GM12864 (cell line): ENCODE data around the gene ZMIZ1.

Source experiments
- DNase-seq: peaks from one replicate; pipeline ENCODE4 v3.0.0-alpha.2; 2011; ENCODE audit warnings: low read depth
- H3K4me3 ChIP-seq: 2 replicates; pipeline ENCODE4 v1.5.1; 2011; ENCODE audit warnings: mild to moderate bottlenecking, low read depth, low read length, control low read depth
- CTCF ChIP-seq: IDR thresholded peaks from 2 replicates; pipeline ENCODE4 v1.5.1; 2011; ENCODE audit warnings: low read depth, mild to moderate bottlenecking, moderate library complexity, low read length, control low read depth, inconsistent platforms; ENCODE audit errors: missing control alignments

Gene ZMIZ1

DNA sequence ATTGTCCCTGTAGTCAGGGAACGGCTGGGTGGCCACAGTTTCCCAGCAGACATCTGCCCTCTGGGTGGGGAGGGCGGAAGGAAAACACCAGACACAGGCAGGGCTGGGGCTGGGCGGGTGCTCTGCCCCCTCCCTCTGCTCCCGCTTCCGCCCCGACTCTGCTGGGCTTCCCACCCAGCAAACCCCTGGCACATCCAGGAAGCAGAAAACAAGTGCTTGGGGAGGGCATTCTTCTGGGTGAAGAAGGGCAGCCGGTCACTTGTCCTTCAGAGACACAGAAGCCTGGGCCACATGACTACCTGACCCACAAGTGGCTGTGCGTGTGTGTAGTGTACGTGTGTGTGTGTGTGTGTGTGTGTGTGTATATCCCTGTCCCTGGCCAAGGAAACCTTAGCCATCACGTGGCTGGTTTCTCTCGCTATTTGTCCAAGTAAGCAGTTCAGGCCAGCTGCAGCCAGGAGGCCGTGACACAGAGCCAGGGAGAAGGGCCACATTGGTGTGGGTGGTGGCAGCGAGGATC lies 77.9 kb downstream of the ZMIZ1 start:
- no peak overlapping the region for H3K4me3 ChIP-seq
- DNase-seq: no peak
- TF ChIP-seq CTCF: no peak

GRCh38 chr10:79147306-79147705 lies 78.5 kb downstream of the ZMIZ1 start:
- no peak overlapping the region for H3K4me3 ChIP-seq
- no peak for TF ChIP-seq CTCF
- no peak for DNase-seq

DNA sequence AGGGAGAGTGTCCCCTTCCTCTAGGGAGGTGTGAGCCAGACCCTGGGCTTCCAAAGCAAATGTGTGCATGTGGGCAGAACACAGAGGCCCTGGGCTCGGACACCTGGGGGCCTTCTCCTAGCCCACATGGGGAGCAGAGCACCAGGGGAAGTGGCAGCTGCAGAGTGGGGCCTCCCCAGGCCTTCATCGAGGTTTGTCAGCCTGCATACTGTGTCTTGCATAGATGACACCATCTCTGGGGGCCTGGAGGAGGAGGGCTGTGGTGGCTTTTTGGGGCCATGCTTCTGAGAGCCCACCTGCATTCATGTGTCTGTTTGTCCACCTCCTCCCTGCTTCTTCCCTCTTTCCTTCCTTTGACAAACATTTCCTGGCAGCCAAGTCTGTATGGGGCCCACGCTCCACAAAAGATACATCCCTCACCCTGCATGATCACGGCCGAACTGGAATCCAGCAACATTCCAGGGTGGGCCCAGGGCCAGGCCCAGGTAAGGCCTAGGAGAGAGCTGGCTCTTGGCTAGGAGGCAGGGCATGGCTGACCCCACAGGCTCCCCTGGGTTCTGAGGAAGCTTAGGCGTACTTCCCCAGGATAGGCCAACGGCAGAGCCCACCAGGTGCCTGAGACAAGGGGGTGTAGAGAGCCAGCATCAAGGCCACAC lies 79.2 kb downstream of the ZMIZ1 start:
- no peak for TF ChIP-seq CTCF
- H3K4me3 ChIP-seq: no peak overlapping the region
- DNase-seq: no peak

DNA sequence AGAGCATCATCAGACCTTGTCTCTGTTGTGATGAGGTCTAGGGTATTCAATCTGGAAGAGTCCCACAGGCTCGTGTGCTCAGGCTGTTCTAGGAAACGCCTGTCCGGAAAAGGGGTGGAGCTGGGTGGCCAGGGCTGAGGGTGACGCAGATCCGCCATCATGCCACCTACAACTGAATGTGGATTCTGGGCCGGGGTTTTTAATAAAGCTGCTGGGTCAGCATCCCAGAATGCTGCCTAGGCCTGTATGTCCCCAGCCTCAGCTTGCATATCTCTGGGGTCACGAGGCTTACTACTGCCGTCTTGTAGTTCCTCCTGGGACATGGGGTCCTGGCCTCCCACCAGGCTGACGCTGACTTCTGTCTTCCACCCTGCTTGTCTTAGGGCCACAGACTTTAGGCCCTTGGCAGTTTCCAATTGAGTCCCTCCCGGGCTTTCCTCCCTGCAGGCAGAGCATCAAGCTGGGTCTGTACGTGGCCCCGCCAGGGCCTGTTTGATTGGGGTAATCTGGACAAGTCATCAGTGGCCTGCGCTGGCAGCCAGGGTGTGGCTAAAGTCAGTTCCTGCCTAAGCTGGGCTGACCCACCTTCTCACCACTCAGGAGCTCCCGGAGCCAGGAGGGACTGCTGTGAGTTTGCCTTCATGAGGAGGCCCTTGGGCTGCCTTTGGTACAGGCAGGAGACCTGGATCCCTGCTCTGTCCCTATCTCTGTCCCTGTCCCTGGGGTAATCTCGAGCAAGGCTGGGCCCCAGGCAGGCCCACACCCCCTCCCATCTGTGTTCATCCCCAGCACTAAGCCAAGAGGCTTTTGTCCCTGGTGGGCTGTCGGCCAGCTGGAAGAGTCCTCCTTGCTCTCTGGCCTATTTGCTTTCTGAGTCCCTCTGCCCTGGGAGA lies 79.9 kb downstream of the ZMIZ1 start:
- no peak for DNase-seq
- H3K4me3 ChIP-seq: no peak overlapping the region
- no peak for TF ChIP-seq CTCF

- no peak overlapping the region for H3K4me3 ChIP-seq
- no peak for TF ChIP-seq CTCF
- no peak for DNase-seq
These were observed 80.5 kb downstream of the ZMIZ1 start for GRCh38 chr10:79149345-79149661.

- no peak for TF ChIP-seq CTCF
- DNase-seq: no peak
- H3K4me3 ChIP-seq: no peak overlapping the region
These were observed 81.1 kb downstream of the ZMIZ1 start for GRCh38 chr10:79149662-79150443.
